ENCODE data around the gene MAPK13.

Gene MAPK13

DNA sequence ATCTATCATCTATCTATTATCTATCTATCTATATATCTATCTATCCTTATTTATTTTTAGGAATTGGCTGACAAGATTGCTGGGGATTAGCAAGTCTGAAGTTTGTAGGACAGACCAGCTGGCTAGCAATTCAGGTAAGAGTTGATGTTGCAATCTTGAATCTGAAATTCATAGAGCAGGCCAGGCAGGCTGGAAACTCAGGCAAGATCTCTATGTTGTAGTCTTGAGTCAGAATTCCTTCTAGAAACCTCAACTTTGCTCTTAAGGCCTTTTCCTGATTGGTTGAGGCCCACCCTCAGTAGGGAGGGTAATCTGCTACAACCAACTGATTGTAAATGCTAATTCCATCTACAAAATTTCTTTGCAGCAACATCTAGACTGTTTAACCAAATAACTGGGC is 19.2 kb downstream of the MAPK13 start:
- DNase-seq (ENCODE audit: low read depth), result no peak

DNA sequence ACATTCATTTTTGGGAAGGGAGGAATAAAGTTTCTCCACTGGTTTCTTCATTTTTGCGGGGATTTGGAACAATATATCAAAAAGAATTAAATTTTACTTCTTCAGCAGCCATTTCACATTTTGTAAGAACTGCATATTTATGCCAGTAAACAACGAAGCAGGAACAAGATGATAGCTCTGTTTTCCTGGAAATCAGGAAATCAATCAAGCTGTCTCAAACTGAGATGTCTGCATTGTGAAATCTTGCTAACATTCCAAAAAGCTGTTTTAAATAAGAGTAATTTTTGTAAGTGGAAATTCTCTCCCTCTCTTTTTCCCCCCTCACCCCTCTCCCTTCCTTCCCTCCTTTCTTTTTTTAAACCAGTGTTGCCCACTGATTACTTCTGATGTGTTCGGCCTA is 20.0 kb downstream of the MAPK13 start:
- no peak for DNase-seq (ENCODE audit: low read depth)

DNA sequence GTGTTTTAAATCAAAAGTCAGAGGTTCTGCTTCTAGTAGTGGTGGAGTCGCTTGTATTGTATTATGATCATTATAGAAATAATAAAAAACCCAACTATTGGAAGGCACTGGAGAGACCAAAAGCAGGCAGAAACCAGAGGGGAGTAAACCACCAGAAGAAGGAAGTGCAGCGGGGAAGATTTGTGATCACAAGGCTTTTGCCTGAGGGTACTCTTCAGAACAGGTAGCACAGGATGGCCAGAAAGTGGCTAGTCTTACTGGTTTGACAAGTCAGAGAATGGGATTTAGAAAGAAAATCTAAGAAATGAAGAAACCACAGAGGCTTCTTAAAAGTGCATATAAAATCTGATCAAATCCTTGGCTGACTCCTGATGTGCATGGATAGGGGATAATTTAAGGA is 24.0 kb downstream of the MAPK13 start:
- no peak for DNase-seq (ENCODE audit: low read depth)

DNA sequence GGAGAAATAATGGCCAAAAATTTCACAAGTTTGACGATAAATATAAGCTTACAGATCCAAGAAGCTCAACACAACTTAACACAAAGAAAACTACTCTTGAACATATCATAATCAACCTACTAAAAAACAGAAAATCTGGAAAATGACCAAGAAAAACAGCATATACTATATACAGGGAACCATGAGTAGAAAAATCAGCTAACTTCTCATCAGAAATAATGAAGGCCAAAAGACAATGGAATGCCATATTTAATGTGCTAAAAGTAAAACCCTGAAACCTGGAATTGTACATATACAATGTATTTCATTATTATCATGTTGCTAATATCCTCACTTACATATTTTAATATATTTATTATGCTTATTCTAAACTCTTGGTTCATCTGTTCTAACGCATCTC is 25.3 kb downstream of the MAPK13 start:
- no peak for DNase-seq (ENCODE audit: low read depth)

DNA sequence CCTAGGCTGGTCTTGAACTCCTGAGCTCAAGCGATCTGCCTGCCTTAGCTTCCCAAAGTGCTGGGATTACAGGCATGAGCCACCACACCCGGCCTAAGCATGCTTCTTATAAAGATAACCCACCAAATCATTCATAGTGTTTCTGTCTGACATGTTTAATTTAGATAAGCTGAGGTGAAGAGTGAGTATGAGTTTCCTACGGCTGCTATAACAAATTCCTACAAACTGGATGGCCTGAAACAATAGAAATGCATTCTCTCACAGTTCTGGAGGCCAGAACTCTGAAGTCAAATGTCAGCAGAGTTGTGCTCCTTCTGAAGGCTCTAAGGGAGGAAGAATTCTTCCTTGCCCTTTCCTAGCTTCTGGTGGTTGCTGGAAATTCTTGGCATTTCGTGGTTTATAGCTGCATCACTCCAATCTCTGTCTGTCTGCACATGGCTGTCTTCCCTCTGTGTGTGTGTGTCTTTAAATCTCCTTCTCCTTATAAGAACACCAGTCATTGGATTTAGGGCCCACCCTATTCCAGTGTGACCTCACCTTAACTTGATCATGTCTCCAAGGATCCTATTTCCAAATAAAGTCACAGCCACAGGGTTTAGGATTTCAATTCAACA is 29.9 kb downstream of the MAPK13 start:
- no peak for DNase-seq (ENCODE audit: low read depth)

DNA sequence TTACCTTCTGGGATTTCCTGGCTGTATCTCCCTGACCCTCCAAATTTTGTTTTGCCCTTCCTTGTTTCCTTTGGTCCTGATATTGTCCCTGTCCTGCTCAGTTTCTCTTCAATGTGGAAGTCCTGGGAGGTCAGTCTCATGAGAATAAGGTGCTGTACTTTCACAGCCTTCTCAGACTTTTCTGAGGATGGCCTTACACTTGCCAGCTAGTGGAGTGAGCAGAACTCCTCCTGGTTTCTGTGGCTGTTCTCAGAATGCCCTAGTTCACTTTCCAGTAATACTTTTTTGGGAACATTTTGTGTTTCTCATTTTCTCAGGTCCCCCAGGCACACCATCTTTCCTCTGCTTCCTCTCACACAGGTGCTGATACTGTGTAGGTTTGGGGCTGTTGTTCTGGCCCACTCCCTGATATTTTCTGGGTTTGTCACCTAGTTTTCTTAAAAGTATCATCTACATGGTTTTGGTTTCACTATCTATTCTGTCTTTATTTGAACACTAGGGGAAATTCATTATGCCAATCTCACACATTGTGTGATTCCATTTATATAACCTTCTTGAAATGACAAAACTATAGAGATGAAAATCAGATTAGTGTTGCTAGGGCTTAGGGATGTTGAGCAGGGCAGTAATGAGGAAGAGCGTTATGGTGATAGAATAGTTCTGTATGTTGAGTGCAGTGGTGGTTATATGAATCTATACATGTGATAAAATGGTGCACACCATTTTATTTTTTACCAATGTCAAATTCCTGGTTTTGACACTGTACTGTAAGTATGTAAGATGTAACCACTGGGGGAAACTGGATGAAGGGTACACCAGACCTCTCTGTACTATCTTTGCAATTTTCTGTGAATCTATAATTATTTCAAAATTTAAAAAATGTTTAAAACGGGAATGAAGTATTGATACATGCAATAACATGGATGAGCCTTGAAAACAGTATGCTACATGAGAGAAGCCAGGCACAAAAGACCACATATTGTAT is 39.0 kb downstream of the MAPK13 start:
- no peak for DNase-seq (ENCODE audit: low read depth)

DNA sequence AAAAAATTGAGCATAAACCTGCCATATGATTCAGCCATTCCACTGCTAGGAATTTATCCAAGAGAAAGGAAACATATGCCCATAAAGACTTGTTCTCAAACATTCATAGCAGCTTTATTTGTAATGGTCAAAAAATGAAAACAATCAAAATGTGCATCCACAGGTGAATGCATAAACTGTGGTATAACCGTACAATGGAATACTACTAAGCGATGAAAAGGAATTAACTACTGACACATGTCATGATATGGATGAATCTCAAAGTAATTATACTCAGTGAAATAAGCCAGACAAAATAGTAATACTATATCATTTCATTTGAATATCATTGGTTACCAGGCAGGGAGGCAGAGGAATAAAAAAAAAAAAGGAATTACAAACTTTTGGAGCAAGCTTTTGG is 40.4 kb downstream of the MAPK13 start:
- no peak for DNase-seq (ENCODE audit: low read depth)

DNA sequence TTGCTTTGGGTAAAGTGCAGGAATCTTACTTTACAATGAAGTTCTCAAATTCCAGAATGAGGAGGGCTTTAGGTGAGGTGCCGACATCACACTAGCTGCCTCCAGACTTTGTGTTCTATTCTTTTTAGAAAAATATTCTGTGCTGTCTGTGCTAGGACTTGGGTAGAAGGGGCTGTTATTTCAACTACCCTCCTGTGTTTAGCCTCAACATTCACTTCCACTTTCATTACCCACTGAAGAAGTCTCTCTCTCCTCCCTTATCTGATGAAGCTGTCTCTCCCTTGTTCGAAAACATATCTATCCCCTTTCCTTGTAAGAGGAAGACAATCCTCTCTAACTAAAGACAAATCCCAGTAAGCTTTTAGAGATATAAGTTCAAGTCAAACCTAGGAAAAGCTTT is 41.3 kb downstream of the MAPK13 start:
- DNase-seq (ENCODE audit: low read depth), result no peak

DNA sequence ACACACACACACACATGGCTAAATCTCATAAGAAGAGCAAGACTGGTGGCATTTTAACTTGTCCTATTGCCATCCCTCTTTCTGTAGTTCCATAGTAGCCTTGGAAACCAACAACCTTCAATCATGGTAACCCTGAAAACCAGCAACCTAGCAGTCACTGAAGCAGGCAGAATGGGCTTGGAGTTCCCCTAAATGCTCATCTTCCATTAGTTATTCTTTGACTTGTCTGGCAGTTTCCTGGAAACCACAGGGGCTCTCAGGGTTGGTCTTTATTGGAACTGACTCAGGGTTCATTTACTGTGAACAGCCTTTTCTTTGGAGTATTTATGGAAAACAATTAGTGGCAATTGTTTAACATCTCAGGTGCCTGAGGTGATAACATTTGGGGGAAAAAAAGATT is 46.9 kb downstream of the MAPK13 start:
- no peak for DNase-seq (ENCODE audit: low read depth)

DNA sequence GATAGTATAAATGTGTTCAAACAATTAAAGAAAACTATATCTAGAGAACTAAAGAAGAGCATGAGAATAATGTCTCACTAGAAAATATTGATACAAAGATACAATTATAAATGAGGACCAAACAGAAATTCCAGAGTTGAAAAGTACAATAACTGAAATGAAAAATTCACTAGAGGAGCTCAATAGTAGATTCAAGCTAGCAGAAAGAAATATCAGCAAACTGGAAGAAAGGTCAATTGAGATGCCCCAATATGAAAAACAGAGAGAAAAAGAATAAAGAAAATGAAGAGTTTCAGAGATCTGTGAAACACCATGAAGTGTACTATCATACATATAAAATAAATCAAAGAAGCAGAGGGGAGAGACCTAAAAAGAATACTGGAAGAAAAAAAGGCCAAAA is 48.2 kb downstream of the MAPK13 start:
- DNase-seq (ENCODE audit: low read depth), result no peak

DNA sequence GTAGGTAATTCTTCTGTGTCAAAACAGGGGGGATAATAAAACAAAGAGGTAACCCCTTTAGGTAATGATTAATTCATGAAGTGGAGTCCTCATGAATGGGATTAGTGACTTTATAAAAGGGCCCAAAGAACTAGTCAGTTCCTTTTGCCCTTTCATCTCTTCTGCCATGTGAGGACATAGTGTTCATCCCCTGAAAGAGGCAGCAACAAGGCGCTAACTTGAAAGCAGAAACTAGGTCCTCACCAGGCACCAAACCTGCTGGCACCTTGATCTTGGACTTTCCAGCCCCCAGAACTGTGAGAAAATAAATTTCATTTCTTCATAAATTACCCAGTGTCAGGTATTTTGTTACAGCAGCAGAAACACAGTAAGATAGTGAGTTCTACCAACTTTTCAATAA is 49.8 kb downstream of the MAPK13 start:
- DNase-seq (ENCODE audit: low read depth), result no peak

DNA sequence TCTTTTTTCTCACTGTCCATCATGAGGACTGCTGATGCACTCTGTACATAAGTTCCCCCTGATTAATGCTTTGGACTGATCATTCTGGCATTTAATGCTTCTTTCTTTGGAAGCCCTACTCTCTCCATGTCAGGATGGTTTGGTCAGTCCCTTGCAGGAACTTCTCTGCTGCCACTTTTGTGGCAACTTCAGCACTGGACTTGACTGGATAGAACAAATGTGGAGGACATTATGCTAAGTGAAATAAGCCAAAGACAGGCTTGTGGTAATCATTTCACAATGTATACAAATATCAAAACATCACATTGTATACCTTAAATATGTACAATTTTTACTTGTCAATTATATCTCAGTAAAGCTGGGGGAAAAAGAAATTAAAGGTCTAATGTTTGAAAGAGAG is 54.0 kb downstream of the MAPK13 start:
- DNase-seq (ENCODE audit: low read depth), result no peak

DNA sequence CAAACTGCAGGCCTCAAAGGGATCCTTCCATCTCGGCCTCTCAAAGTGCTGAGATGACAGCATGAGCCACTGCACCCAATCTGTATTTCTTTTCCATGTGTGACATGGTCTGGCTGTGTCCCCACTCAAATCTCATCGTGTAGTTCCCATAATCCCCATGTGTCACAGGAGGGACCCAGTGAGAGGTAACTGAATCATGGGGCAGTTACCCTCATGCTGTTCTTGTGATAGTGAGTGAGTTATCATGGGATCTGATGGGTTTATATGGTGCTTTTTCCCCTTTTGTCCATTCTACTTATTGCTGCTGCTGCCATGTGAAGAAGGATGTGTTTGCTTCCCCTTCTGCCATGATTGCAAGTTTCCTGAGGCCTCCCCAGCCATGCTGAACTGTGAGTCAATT is 55.9 kb downstream of the MAPK13 start:
- no peak for DNase-seq (ENCODE audit: low read depth)

DNA sequence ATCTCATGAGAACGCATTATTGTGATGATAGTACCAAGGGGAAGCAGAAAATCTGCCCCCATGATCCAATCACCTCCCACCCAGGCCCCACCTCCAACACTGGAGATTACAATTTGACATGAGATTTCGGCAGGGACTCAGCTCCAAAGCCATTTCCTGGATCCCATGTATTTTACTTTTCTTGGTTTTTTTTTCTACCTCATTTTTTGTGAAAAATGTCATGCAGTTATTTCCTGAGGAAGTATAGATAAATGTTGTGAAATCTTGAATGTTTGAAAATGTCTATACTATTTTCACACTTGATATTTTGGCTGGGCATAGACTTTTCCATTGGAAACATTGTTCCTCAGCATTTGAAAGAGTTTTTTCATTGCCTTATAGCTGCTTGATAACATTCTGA is 57.1 kb downstream of the MAPK13 start:
- DNase-seq (ENCODE audit: low read depth), result no peak

Measured in T-helper 22 cell (primary cell).